Upper lobe of right lung (tissue), 1 donor: ENCODE data around the gene AGR2. TPM values are rescaled to one million over a fixed set of nuclear protein-coding genes. Genes with fewer than 3 reads are reported as not detected.

ENCODE experiments used
- ATAC-seq: fragments of 200-7000 bp; cut with Tn5 transposase; one replicate; pipeline ENCODE4 v1.9.1; 2020; ENCODE audit warnings: mild to moderate bottlenecking, moderate library complexity
- DNase-seq: peaks from one replicate; pipeline ENCODE4 v3.0.0-alpha.2; 2020
- H3K27ac ChIP-seq: fragments of 200-600 bp; one replicate; pipeline ENCODE4 v1.8.0; 2022
- H3K27me3 ChIP-seq: fragments of 200-600 bp; one replicate; pipeline ENCODE4 v1.8.0; 2022; ENCODE audit warnings: mild to moderate bottlenecking
- H3K36me3 ChIP-seq: fragments of 200-600 bp; one replicate; pipeline ENCODE4 v1.8.0; 2022
- H3K4me1 ChIP-seq: fragments of 200-600 bp; one replicate; pipeline ENCODE4 v1.8.0; 2022
- H3K4me3 ChIP-seq: fragments of 200-600 bp; one replicate; pipeline ENCODE4 v1.8.0; 2022; ENCODE audit warnings: mild to moderate bottlenecking
- H3K9me3 ChIP-seq: fragments of 200-600 bp; one replicate; pipeline ENCODE4 v1.8.0; 2022
- CTCF ChIP-seq: fragments of 200-600 bp; IDR thresholded peaks from one replicate; pipeline ENCODE4 v1.8.0; 2022; ENCODE audit warnings: antibody characterized with exemption
- intact Hi-C: fragments of 100-400 bp; cut with DNase I; formaldehyde crosslinking; loops from one replicate; pipeline ENCODE4 v1.11.0; 2022
- total RNA-seq: library from RNA; stranded (reverse); fragmentation: NEBNext Ultra II Directional; extraction: Animal tissue kit (Norgen Biotek cat#: 25700); gene quantifications from one replicate; pipeline ENCODE4 v1.2.1, GENCODE V29; 2021
- donor health status: DM: no; HTN: yes; CAD: no; lungs with severe emphysema.

Gene AGR2
- total RNA-seq, 1 donor from 2014 or later: 66.3 TPM

GRCh38 chr7:16838891-16839290 is 34.1 kb upstream of the AGR2 start:
- Histone ChIP-seq H3K27ac (no peak overlapping the region), H3K27me3 (no peaks in the 10 kb centered on the region), H3K4me3 (no peak overlapping the region), H3K36me3 (no peaks in the 10 kb centered on the region), H3K4me1 (no peaks in the 10 kb centered on the region), H3K9me3 (no peaks in the 10 kb centered on the region)
- TF ChIP-seq CTCF: no peak
- DNase-seq (no peak), ATAC-seq (no peak)
- intact Hi-C loops: no loop called here

DNA sequence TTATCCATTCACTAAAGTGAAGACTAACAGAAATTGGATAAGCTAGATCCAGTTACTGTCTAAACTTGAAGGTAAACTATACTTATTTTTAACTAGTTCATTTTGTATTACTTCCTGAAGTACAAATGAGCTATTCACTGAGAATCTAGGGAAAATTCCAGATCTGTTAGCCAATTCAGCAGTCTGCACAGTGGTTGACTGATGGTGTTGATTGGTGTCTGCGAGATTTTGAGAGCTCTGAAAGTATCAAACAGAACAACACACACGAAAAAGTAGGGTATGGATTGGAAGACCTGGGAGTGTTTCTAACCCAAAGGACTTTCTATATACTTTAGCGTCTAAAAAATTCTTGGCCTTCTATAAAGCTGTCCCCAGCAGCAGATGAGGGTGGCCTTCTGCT is 33.6 kb upstream of the AGR2 start:
- Histone ChIP-seq H3K27me3 (no peaks in the 10 kb centered on the region), H3K36me3 (no peaks in the 10 kb centered on the region), H3K4me1 (no peaks in the 10 kb centered on the region), H3K27ac (no peak overlapping the region), H3K9me3 (no peaks in the 10 kb centered on the region), H3K4me3 (no peak overlapping the region)
- ATAC-seq (no peak), DNase-seq (no peak)
- TF ChIP-seq CTCF: no peak
- intact Hi-C loops: no loop called here

GRCh38 chr7:16836481-16836880 is 31.7 kb upstream of the AGR2 start:
- DNase-seq (no peak), ATAC-seq (no peak)
- H3K36me3 ChIP-seq: no peaks in the 10 kb centered on the region
- H3K9me3 ChIP-seq: no peaks in the 10 kb centered on the region
- no peak for TF ChIP-seq CTCF
- no peaks in the 10 kb centered on the region for H3K27me3 ChIP-seq
- H3K4me3 ChIP-seq: no peak overlapping the region
- intact Hi-C loops: no loop called here
- no peak overlapping the region for H3K27ac ChIP-seq
- no peaks in the 10 kb centered on the region for H3K4me1 ChIP-seq

DNA sequence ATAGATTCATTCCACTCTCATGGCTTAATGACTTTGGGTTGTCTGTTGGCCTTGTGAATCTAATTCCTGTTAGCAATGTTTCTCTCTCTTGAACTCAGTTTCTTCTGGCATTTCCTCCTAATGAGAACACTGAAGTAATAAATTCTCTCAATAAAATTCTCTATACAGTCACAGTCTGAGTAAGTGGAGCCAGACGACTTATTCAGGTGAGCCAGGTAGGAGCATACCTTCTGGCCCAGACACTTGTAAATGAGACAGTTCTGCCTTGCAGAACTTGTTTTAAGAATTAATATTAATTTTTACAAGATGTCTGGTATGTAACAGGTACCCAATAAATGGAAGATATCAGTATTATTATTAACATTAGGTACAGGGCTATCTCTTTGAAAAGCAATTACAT is 28.6 kb upstream of the AGR2 start:
- Histone ChIP-seq H3K4me3 (no peak overlapping the region), H3K4me1 (no peaks in the 10 kb centered on the region), H3K9me3 (no peaks in the 10 kb centered on the region), H3K27ac (no peak overlapping the region), H3K27me3 (no peaks in the 10 kb centered on the region), H3K36me3 (no peaks in the 10 kb centered on the region)
- no peak for TF ChIP-seq CTCF
- intact Hi-C loops: no loop called here
- no peak for DNase-seq
- no peak for ATAC-seq

DNA sequence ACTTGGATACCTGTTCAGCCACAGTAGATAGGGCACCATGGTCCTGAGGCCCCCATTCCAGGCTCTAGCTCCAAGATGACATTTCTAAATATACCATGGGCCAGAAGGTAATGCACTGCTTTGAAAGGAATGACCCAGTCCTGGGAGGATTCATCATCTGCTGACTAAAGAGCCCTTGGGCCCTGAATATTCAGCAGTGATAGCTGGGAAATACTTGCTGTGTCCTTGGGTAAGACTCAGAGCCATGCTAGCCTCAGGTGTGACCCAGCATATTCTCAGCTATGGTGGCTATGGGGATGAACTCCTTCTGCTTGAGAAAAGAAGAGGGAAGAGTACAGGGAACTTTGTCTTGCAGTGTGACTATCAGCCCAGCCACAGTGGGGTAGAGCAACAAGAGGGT is 21.3 kb upstream of the AGR2 start:
- ATAC-seq: no peak
- no peak overlapping the region for H3K27ac ChIP-seq
- no peaks in the 10 kb centered on the region for H3K27me3 ChIP-seq
- H3K9me3 ChIP-seq: no peaks in the 10 kb centered on the region
- no peak for TF ChIP-seq CTCF
- no peak overlapping the region for H3K4me3 ChIP-seq
- DNase-seq: no peak
- no peaks in the 10 kb centered on the region for H3K36me3 ChIP-seq
- intact Hi-C loops: no loop called here
- no peaks in the 10 kb centered on the region for H3K4me1 ChIP-seq

DNA sequence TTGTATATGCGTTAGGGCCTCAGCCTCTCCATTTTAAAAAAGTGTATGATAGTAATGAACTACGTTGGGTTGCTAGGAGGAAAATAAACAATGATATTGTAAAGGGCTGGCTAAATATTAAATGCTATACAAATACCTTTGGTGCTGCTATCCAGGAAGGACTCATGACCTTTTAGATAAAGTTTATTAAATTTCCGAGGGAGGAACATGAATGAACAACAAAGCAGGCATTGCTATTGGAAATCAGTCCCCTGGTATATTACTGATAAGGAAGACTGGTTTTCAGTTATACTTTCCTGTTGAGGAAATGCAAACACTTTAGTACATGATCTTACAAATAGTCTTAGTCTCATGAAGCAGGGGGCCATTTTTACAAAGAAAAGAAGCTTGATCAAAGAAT is 17.2 kb upstream of the AGR2 start:
- no peaks in the 10 kb centered on the region for H3K27me3 ChIP-seq
- H3K4me1 ChIP-seq: no peaks in the 10 kb centered on the region
- no peak overlapping the region for H3K4me3 ChIP-seq
- no peak overlapping the region for H3K27ac ChIP-seq
- no peaks in the 10 kb centered on the region for H3K36me3 ChIP-seq
- intact Hi-C loops: no loop called here
- H3K9me3 ChIP-seq: no peaks in the 10 kb centered on the region
- TF ChIP-seq CTCF: no peak
- DNase-seq: no peak
- no peak for ATAC-seq
